NCI-H510A treated with DMSO at 0.1 percent for 48 hours (cell line): Measurements from ENCODE around the gene PTCH1.

Source experiments
- DNase-seq: peaks from one replicate; lab custom pipeline; 2025; lab: John Stamatoyannopoulos, UW

Gene PTCH1

DNA sequence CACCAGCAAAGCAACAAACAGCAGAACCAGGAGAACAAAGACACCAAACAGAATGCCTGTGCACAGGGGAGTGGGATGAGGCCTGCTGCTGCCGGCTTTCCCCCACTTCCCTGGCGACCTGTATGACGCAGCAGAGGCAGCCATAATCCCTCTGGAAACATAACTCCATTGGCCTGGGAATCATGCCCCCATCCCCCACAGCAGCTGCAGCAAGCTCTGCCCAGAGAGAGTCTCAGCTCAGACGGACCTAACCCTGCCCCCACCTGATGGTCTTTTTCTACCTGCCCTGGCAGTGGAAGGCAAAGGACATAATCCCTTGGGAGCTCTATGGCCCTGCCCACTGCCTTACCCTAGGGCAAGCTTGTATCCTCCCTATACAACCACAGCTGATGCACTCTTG is 117.5 kb downstream of the PTCH1 start:
- DNase-seq, result peak; percentile 12
